Endometrium (tissue), 2 donors: ENCODE measurements around the gene SDCCAG8.

Experiments used
- FAIRE-seq: peaks from 2 replicates; lab custom pipeline; 2012; peaks lifted over from hg19 to GRCh38; lab: Jason Lieb, UNC
- donor health status: control.
- donor health status: control.

Gene SDCCAG8

GRCh38 chr1:243549108-243549507, 293.3 kb downstream of the SDCCAG8 start:
- FAIRE-seq: no peak
